ENCODE measurements around the gene LBH.

DNA sequence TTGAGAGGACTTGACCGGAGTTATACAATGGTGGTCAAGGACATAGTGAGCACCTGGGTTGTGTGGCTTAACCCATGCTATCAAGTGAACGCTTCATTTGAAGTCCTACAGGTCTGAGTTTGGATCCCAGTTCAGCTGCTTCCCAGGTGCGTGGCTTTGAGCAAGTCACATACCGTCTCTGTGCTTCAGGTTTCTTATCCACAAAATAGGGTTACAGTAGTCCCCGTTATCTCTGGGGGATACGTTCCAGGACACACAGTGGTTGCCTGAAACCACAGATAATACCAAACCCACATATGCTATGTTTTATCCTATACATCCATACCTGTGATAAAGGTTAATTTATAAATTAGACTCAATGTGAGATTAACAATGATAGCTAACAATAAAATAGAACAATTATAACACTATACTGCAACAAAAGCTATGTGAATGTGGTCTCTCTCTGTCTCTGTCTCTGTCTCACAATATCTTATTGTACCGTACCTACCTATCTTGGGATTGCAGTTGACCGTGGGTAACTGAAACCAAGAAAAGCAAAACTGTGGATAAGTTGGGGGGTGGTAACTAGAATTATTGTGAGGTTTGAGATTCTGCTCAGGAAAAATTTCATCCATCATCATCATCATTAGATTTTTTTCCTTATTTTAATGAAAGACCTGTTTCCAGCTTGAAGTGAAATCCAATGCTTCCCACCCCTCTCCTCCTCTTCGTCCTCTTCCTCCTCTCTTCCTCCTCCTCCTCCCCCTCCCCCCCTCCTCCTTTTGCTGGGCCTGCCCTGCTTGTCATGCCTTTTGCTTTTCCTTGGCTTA lies 22.7 kb downstream of the LBH start:
- no peak for TF ChIP-seq FOXK2 (IDR thresholded peaks at IDR 0.05)
- no peak for TF ChIP-seq CTBP1 (IDR thresholded peaks at IDR 0.05; ENCODE audit: borderline replicate concordance)
- no peak for TF ChIP-seq BHLHE40 (IDR thresholded peaks at IDR 0.05; ENCODE audit: borderline replicate concordance)
- no peak for TF ChIP-seq ZNF384 (IDR thresholded peaks at IDR 0.05)

Data from HEK293T (cell line).